Ectodermal cell (in vitro differentiated cells): ENCODE data around the gene HBEGF.

Experiments used
- H3K27ac ChIP-seq: 2 replicates; pipeline ENCODE4 v1.7.0; 2013; ENCODE audit warnings: mild to moderate bottlenecking, low read depth, low read length; ENCODE audit not compliant: insufficient read depth, poor library complexity, severe bottlenecking
- H3K27me3 ChIP-seq: 2 replicates; pipeline ENCODE4 v1.7.0; 2013; ENCODE audit warnings: mild to moderate bottlenecking, low read length; ENCODE audit not compliant: insufficient read depth, control insufficient read depth, poor library complexity, severe bottlenecking
- H3K36me3 ChIP-seq: one replicate; pipeline ENCODE4 v1.7.0; 2013; ENCODE audit warnings: low read length; ENCODE audit not compliant: control insufficient read depth, insufficient read depth
- H3K4me1 ChIP-seq: one replicate; pipeline ENCODE4 v1.7.0; 2013; ENCODE audit warnings: low read length; ENCODE audit not compliant: control insufficient read depth, insufficient read depth
- H3K4me3 ChIP-seq: 2 replicates; pipeline ENCODE4 v1.7.0; 2013; ENCODE audit warnings: low read depth, low read length, control low read depth; ENCODE audit not compliant: insufficient read depth
- H3K9me3 ChIP-seq: 2 replicates; pipeline ENCODE4 v1.7.0; 2013; ENCODE audit warnings: mild to moderate bottlenecking, low read length, moderate library complexity; ENCODE audit not compliant: control insufficient read depth
- WGBS, 2 experiments: methylation state at CpG; one replicate each; pipeline ENCODE4 v1.1.7; 2013; ENCODE audit warnings: missing lambda C conversion rate in 2 of 2; 5-methylcytosine and 5-hydroxymethylcytosine counted together

Gene HBEGF

GRCh38 chr5:140371356-140372151 is 25.2 kb upstream of the HBEGF start:
- Histone ChIP-seq H3K4me3 (no peak overlapping the region), H3K4me1 (no peaks in the 10 kb centered on the region), H3K9me3 (no peaks in the 10 kb centered on the region), H3K27ac (no peak overlapping the region), H3K36me3 (no peaks in the 10 kb centered on the region), H3K27me3 (no peaks in the 10 kb centered on the region)
- WGBS, 2 experiments = 91 to 92% methylated on average over 3 of the region's 3 CpGs

- Histone ChIP-seq H3K36me3 (no peaks in the 10 kb centered on the region), H3K9me3 (no peaks in the 10 kb centered on the region), H3K4me1 (no peaks in the 10 kb centered on the region), H3K4me3 (no peak overlapping the region), H3K27ac (no peak overlapping the region), H3K27me3 (peaks cover 8% of the 10 kb centered on the region)
- WGBS, 2 experiments = 90 to 93% methylated on average over 8 of the region's 8 CpGs
Measured at GRCh38 chr5:140367256-140368013, 21.0 kb upstream of the HBEGF start.

DNA sequence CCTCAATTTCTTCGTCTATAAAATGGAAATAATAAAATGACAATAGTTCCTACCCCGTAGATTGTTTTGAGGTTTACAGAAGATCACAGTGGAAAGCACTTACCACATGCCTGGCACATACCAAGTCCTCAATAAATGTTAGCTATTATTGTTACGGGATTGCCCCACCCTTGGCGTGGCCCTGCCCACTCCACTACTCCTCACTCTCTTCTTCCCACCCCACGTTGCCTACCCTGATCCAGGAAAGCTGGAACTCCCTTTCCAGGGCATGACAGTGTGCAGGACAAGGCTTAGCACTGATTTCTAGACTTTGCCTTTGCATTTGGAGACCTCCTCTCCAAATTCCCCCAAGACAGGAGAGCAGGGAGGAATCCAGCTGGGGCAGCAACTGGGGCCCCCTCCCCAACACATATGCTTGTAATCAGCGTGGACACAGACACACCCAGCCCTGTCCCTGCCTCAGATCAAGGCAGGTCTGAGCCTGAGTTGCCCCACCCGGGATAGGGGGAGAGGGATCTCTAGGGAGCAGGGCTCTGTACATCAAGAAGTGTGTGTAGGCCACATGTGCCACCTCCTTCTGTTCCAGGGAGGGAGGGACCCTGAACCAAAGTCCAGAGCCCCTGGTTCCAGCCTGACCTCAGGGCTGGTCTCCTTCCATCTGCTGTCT is 20.3 kb upstream of the HBEGF start:
- H3K9me3 ChIP-seq = no peaks in the 10 kb centered on the region
- H3K4me3 ChIP-seq = no peak overlapping the region
- H3K36me3 ChIP-seq = no peaks in the 10 kb centered on the region
- 87 to 89% methylated on average over 7 of the region's 7 CpGs for WGBS, 2 experiments
- H3K27ac ChIP-seq = no peak overlapping the region
- peaks cover 8% of the 10 kb centered on the region for H3K27me3 ChIP-seq
- no peaks in the 10 kb centered on the region for H3K4me1 ChIP-seq

- WGBS, 2 experiments = 91 to 96% methylated on average over 4 of the region's 4 CpGs
- H3K9me3 ChIP-seq = no peaks in the 10 kb centered on the region
- H3K36me3 ChIP-seq = no peaks in the 10 kb centered on the region
- H3K4me1 ChIP-seq = no peaks in the 10 kb centered on the region
- no peak overlapping the region for H3K4me3 ChIP-seq
- H3K27ac ChIP-seq = no peak overlapping the region
- peaks cover 8% of the 10 kb centered on the region for H3K27me3 ChIP-seq
Measured at GRCh38 chr5:140365941-140366340, 19.5 kb upstream of the HBEGF start.

- 81 to 91% methylated on average over 3 of the region's 3 CpGs for WGBS, 2 experiments
- Histone ChIP-seq H3K27me3 (peaks cover 8% of the 10 kb centered on the region), H3K27ac (no peak overlapping the region), H3K36me3 (no peaks in the 10 kb centered on the region), H3K4me1 (no peaks in the 10 kb centered on the region), H3K4me3 (no peak overlapping the region), H3K9me3 (no peaks in the 10 kb centered on the region)
Measured at GRCh38 chr5:140365282-140365681, 18.9 kb upstream of the HBEGF start.

DNA sequence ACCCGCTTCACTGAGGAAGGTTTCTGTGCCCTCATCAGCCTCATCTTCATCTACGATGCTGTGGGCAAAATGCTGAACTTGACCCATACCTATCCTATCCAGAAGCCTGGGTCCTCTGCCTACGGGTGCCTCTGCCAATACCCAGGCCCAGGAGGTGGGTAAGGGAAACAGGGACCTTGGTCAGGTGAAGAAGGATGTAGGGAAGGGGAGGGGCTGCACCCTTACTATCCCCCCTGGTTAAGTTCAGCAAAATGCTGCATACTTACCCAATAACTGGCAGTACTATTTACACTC is 18.0 kb upstream of the HBEGF start:
- no peaks in the 10 kb centered on the region for H3K4me1 ChIP-seq
- 95 to 97% methylated on average over 3 of the region's 3 CpGs for WGBS, 2 experiments
- no peak overlapping the region for H3K27ac ChIP-seq
- H3K36me3 ChIP-seq = no peaks in the 10 kb centered on the region
- no peak overlapping the region for H3K4me3 ChIP-seq
- H3K9me3 ChIP-seq = no peaks in the 10 kb centered on the region
- peaks cover 8% of the 10 kb centered on the region for H3K27me3 ChIP-seq

DNA sequence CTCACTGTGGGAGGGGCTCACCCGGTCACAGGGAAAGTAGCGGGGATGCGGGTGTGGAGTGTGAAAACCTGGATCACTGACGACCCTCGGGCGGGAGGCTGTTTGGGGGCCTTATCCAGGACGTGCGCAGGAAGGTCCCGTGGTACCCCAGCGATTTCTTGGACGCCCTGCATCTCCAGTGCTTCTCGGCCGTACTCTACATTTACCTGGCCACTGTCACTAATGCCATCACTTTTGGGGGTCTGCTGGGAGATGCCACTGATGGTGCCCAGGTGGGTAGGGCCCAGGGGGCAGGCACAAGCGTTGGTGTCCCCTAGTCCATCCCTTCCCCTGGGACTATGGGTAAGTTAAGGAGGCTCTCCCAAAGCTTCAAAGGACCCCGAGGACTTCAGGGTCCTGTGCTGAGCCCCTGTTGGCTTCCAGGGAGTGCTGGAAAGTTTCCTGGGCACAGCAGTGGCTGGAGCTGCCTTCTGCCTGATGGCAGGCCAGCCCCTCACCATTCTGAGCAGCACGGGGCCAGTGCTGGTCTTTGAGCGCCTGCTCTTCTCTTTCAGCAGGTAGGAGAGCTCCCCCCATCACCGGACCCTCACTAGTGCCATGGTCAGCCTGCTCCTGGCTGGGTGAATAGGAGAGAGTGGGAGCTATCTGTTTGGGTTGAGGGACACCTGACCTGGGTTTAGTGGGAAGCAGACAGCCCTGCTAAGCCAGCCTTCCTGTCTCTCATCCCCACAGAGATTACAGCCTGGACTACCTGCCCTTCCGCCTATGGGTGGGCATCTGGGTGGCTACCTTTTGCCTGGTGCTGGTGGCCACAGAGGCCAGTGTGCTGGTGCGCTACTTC is 17.4 kb upstream of the HBEGF start:
- H3K27ac ChIP-seq = no peak overlapping the region
- peak overlapping the region; percentile 33 for H3K4me3 ChIP-seq
- 72 to 76% methylated on average over 20 of the region's 20 CpGs for WGBS, 2 experiments

DNA sequence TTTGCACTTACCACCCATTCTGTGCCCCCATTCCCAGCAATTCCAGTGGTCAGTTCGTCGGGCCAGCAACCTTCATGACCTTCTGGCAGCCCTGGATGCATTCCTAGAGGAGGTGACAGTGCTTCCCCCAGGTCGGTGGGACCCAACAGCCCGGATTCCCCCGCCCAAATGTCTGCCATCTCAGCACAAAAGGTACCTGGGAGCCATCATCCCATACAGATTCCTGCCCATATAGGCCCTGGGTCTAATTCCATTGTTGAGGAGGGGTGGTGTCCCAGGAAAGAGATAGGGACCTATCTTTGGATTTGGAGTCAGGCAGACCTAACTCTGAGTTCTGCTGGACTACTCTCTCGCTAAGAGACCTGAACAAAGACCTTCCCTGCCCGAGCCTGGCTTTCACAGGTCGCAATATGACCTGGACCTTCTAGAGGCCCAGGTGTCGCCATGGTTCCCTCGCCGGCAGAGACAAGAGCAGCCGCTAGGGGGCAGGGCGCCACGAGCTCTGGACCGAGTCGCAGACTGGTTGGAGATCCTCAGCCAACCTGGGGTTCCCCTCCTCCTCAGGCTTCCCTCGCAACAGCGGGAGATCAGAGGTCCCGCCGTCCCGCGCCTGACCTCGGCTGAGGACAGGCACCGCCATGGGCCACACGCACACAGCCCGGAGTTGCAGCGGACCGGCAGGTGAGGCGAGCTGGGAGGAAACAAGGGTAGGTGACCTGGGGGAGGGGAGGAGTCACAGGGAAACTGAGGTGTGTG is 16.6 kb upstream of the HBEGF start:
- no peaks in the 10 kb centered on the region for H3K36me3 ChIP-seq
- peaks cover 8% of the 10 kb centered on the region for H3K27me3 ChIP-seq
- peak overlapping the region; percentile 33 for H3K4me3 ChIP-seq
- no peak overlapping the region for H3K27ac ChIP-seq
- WGBS, 2 experiments = 17 to 18% methylated on average over 29 of the region's 29 CpGs
- H3K9me3 ChIP-seq = no peaks in the 10 kb centered on the region
- H3K4me1 ChIP-seq = no peaks in the 10 kb centered on the region

More for the DNA sequence above, 17.4 kb upstream of the HBEGF start:
- H3K27me3 ChIP-seq = peaks cover 8% of the 10 kb centered on the region
- no peaks in the 10 kb centered on the region for H3K9me3 ChIP-seq
- no peaks in the 10 kb centered on the region for H3K36me3 ChIP-seq
- no peaks in the 10 kb centered on the region for H3K4me1 ChIP-seq

DNA sequence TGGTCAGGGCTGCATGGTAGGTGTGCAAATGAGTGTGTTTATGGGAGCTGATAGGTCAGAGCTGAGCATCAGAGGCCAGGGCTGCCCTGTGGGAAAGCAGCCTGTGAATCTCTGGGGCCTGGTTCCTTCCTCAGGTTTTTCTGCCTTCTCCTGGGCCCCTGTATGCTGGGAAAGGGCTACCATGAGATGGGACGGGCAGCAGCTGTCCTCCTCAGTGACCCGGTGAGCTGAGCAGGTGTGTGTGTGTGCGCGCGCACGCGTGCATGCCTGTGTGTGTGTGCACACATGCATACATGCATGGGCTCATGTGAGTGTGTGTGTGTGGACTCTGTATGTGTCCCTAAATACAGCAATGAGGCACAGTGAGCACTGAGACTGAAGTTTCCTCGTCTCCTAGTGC is 15.9 kb upstream of the HBEGF start:
- Histone ChIP-seq H3K27me3 (peaks cover 8% of the 10 kb centered on the region), H3K27ac (no peak overlapping the region), H3K4me3 (no peak overlapping the region), H3K36me3 (no peaks in the 10 kb centered on the region), H3K9me3 (no peaks in the 10 kb centered on the region), H3K4me1 (no peaks in the 10 kb centered on the region)
- 94 to 95% methylated on average over 8 of the region's 8 CpGs for WGBS, 2 experiments
